ENCODE data around the gene TMEM209.
A peak's percentile ranks its signal among the peaks of the same experiment; 100 is the strongest.
"Not testable (repeated sequence)": the region's sequence is repeated elsewhere in the genome, so short reads cannot be mapped to it uniquely, and the experiment has no call there.

The TMEM209 gene

GRCh38 chr7:130148561-130148960 is 56.6 kb downstream of the TMEM209 start:
- H3K4me3 ChIP-seq (ENCODE audit: low read depth, low read length): no peak overlapping the region
- no peak for DNase-seq (ENCODE audit: low read depth, low spot score)
- in situ Hi-C loops (cut with HindIII; ENCODE audit: low sequenced_read_pairs): no loop called here
- no peak for TF ChIP-seq CTCF (IDR thresholded peaks at IDR 0.05; ENCODE audit: low read depth, low read length)

GRCh38 chr7:130147710-130148325 is 57.4 kb downstream of the TMEM209 start:
- no peak overlapping the region for H3K4me3 ChIP-seq (ENCODE audit: low read depth, low read length)
- in situ Hi-C loops (cut with HindIII; ENCODE audit: low sequenced_read_pairs): no loop called here
- no peak for DNase-seq (ENCODE audit: low read depth, low spot score)
- TF ChIP-seq CTCF (IDR thresholded peaks at IDR 0.05; ENCODE audit: low read depth, low read length): no peak

- H3K4me3 ChIP-seq (ENCODE audit: low read depth, low read length): no peak overlapping the region
- no peak for TF ChIP-seq CTCF (IDR thresholded peaks at IDR 0.05; ENCODE audit: low read depth, low read length)
- in situ Hi-C loops (cut with HindIII; ENCODE audit: low sequenced_read_pairs): no loop called here
- no peak for DNase-seq (ENCODE audit: low read depth, low spot score)
These were observed 58.4 kb downstream of the TMEM209 start for GRCh38 chr7:130146693-130147405.

- in situ Hi-C loops (cut with HindIII; ENCODE audit: low sequenced_read_pairs): not testable (repeated sequence)
These were observed 59.1 kb downstream of the TMEM209 start for GRCh38 chr7:130146142-130146541.

GRCh38 chr7:130145424-130146100 is 59.6 kb downstream of the TMEM209 start:
- no peak overlapping the region for H3K4me3 ChIP-seq (ENCODE audit: low read depth, low read length)
- in situ Hi-C loops (cut with HindIII; ENCODE audit: low sequenced_read_pairs): no loop called here
- peak; percentile 39 for DNase-seq (ENCODE audit: low read depth, low spot score)
- TF ChIP-seq CTCF (IDR thresholded peaks at IDR 0.05; ENCODE audit: low read depth, low read length): no peak

More at GRCh38 chr7:130146142-130146541, 59.1 kb downstream of the TMEM209 start:
- H3K4me3 ChIP-seq (ENCODE audit: low read depth, low read length); DNase-seq (ENCODE audit: low read depth, low spot score): not testable (repeated sequence)

- peak; percentile 57 for DNase-seq (ENCODE audit: low read depth, low spot score)
- TF ChIP-seq CTCF (IDR thresholded peaks at IDR 0.05; ENCODE audit: low read depth, low read length): no peak
- in situ Hi-C loops (cut with HindIII; ENCODE audit: low sequenced_read_pairs): no loop called here
- H3K4me3 ChIP-seq (ENCODE audit: low read depth, low read length): no peak overlapping the region
These were observed 60.7 kb downstream of the TMEM209 start for GRCh38 chr7:130144312-130145171.

Data from astrocyte of the spinal cord (primary cell).